C4-2B (cell line): ENCODE measurements around the gene DYNLL1.

Experiments
- ZFX ChIP-seq: fragments of 450-650 bp; IDR thresholded peaks from 2 replicates; pipeline ENCODE4 v1.6.1; 2017
- TF ChIP-seq, protein P1 (sequence below): fragments of 450-650 bp; conservative IDR thresholded peaks from 2 replicates; pipeline ENCODE4 v1.5.1; 2017; ENCODE audit warnings: mild to moderate bottlenecking

DNA sequence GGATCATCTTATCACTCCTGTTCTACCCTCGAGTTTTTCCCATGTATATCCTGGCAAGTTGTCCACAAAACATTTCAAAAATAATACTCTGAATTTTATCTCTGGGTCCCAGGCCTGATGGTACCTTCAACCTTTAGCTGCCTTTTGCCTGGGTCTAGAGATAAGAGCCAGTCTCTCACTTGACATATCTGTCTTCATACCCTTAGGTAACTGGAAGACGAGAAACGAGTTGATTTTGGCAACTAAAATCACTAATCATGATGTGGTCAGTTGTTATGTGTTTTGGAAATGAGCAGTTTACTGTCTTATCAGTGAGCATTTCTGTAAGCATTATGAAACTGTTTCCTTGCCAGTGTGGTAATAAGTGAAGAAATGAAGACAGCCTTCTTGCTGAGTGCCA, 44.5 kb downstream of the DYNLL1 start:
- TF ChIP-seq, protein P1, sequence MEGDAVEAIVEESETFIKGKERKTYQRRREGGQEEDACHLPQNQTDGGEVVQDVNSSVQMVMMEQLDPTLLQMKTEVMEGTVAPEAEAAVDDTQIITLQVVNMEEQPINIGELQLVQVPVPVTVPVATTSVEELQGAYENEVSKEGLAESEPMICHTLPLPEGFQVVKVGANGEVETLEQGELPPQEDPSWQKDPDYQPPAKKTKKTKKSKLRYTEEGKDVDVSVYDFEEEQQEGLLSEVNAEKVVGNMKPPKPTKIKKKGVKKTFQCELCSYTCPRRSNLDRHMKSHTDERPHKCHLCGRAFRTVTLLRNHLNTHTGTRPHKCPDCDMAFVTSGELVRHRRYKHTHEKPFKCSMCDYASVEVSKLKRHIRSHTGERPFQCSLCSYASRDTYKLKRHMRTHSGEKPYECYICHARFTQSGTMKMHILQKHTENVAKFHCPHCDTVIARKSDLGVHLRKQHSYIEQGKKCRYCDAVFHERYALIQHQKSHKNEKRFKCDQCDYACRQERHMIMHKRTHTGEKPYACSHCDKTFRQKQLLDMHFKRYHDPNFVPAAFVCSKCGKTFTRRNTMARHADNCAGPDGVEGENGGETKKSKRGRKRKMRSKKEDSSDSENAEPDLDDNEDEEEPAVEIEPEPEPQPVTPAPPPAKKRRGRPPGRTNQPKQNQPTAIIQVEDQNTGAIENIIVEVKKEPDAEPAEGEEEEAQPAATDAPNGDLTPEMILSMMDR: no peak
- no peak for TF ChIP-seq ZFX
